ENCODE results near the gene KIAA1755. TPM values are rescaled to one million over a fixed set of nuclear protein-coding genes. Genes with fewer than 3 reads are reported as not detected.

KIAA1755 gene
- total RNA-seq, 1 donor from 2014 or later: 1.1 TPM

- Histone ChIP-seq H3K4me3 (ENCODE audit: insufficient read depth, low read depth, low read length) (no peak overlapping the region), H2AFZ (ENCODE audit: low read depth, low read length) (peak overlapping the region; percentile 3), H3K36me3 (ENCODE audit: insufficient read depth, low read length) (no peaks in the 10 kb centered on the region), H3K4me2 (ENCODE audit: low read length) (peak overlapping the region; percentile 34), H3K4me1 (ENCODE audit: insufficient read depth, low read length) (peaks cover 12% of the 10 kb centered on the region), H3K9me3 (ENCODE audit: insufficient read depth, low read depth, low read length) (no peaks in the 10 kb centered on the region), H3K27ac (ENCODE audit: low read depth, low read length) (no peak overlapping the region), H3K27me3 (ENCODE audit: insufficient read depth, low read length) (peaks cover 8% of the 10 kb centered on the region), H3K9ac (ENCODE audit: low read length) (no peak overlapping the region), H4K20me1 (ENCODE audit: insufficient read depth, low read length) (no peaks in the 10 kb centered on the region), H3K79me2 (ENCODE audit: insufficient read depth, low read length) (no peaks in the 10 kb centered on the region)
- peak; percentile 76 for DNase-seq (ENCODE audit: low read depth)
- peaks cover 25% of the 10 kb centered on the region for H3K4me1 Mint-ChIP-seq (ENCODE audit: low read depth, unreplicated experiment)
- no peaks in the 10 kb centered on the region for H3K36me3 Mint-ChIP-seq (ENCODE audit: low read depth, unreplicated experiment)
- peaks cover 5% of the 10 kb centered on the region for H3K9me3 Mint-ChIP-seq (ENCODE audit: unreplicated experiment)
- FAIRE-seq: no peak
- peaks cover 42% of the 10 kb centered on the region for H3K27me3 Mint-ChIP-seq (ENCODE audit: low read depth, unreplicated experiment)
- H3K4me3 Mint-ChIP-seq (ENCODE audit: unreplicated experiment): no peak overlapping the region
- no peak for TF ChIP-seq EZH2 (IDR thresholded peaks at IDR 0.05; ENCODE audit: insufficient read depth, low read length)
- TF ChIP-seq CTCF (IDR thresholded peaks at IDR 0.05; ENCODE audit: insufficient read depth, low read depth, low read length): no peak
- no peak overlapping the region for H3K27ac Mint-ChIP-seq (ENCODE audit: unreplicated experiment)
Measured at GRCh38 chr20:38307371-38308046, 47.0 kb upstream of the KIAA1755 start.

- peaks cover 31% of the 10 kb centered on the region for H3K27me3 Mint-ChIP-seq (ENCODE audit: low read depth, unreplicated experiment)
- FAIRE-seq (no peak), DNase-seq (ENCODE audit: low read depth) (no peak)
- Histone ChIP-seq H3K27ac (ENCODE audit: low read depth, low read length) (no peak overlapping the region), H3K4me2 (ENCODE audit: low read length) (no peak overlapping the region), H3K9ac (ENCODE audit: low read length) (no peak overlapping the region), H3K4me1 (ENCODE audit: insufficient read depth, low read length) (peaks cover 12% of the 10 kb centered on the region), H4K20me1 (ENCODE audit: insufficient read depth, low read length) (no peaks in the 10 kb centered on the region), H3K27me3 (ENCODE audit: insufficient read depth, low read length) (peaks cover 8% of the 10 kb centered on the region), H2AFZ (ENCODE audit: low read depth, low read length) (no peak overlapping the region), H3K4me3 (ENCODE audit: insufficient read depth, low read depth, low read length) (no peak overlapping the region), H3K36me3 (ENCODE audit: insufficient read depth, low read length) (no peaks in the 10 kb centered on the region), H3K9me3 (ENCODE audit: insufficient read depth, low read depth, low read length) (no peaks in the 10 kb centered on the region), H3K79me2 (ENCODE audit: insufficient read depth, low read length) (no peaks in the 10 kb centered on the region)
- H3K4me1 Mint-ChIP-seq (ENCODE audit: low read depth, unreplicated experiment): peaks cover 25% of the 10 kb centered on the region
- no peak overlapping the region for H3K27ac Mint-ChIP-seq (ENCODE audit: unreplicated experiment)
- peaks cover 5% of the 10 kb centered on the region for H3K9me3 Mint-ChIP-seq (ENCODE audit: unreplicated experiment)
- no peak overlapping the region for H3K4me3 Mint-ChIP-seq (ENCODE audit: unreplicated experiment)
- TF ChIP-seq CTCF (IDR thresholded peaks at IDR 0.05; ENCODE audit: insufficient read depth, low read depth, low read length) (no peak), EZH2 (IDR thresholded peaks at IDR 0.05; ENCODE audit: insufficient read depth, low read length) (no peak)
- no peaks in the 10 kb centered on the region for H3K36me3 Mint-ChIP-seq (ENCODE audit: low read depth, unreplicated experiment)
Measured at GRCh38 chr20:38306379-38306778, 45.8 kb upstream of the KIAA1755 start.

- H3K27ac ChIP-seq (ENCODE audit: low read depth, low read length): no peak overlapping the region
- no peaks in the 10 kb centered on the region for H3K79me2 ChIP-seq (ENCODE audit: insufficient read depth, low read length)
- H3K36me3 ChIP-seq (ENCODE audit: insufficient read depth, low read length): no peaks in the 10 kb centered on the region
- H3K9ac ChIP-seq (ENCODE audit: low read length): no peak overlapping the region
- DNase-seq (ENCODE audit: low read depth) (no peak), FAIRE-seq (no peak)
- H2AFZ ChIP-seq (ENCODE audit: low read depth, low read length): no peak overlapping the region
- H3K4me3 ChIP-seq (ENCODE audit: insufficient read depth, low read depth, low read length): no peak overlapping the region
- H3K4me2 ChIP-seq (ENCODE audit: low read length): no peak overlapping the region
- peaks cover 3% of the 10 kb centered on the region for H3K9me3 Mint-ChIP-seq (ENCODE audit: unreplicated experiment)
- H3K9me3 ChIP-seq (ENCODE audit: insufficient read depth, low read depth, low read length): no peaks in the 10 kb centered on the region
- no peak for TF ChIP-seq EZH2 (IDR thresholded peaks at IDR 0.05; ENCODE audit: insufficient read depth, low read length)
- H3K36me3 Mint-ChIP-seq (ENCODE audit: low read depth, unreplicated experiment): no peaks in the 10 kb centered on the region
- H3K4me1 Mint-ChIP-seq (ENCODE audit: low read depth, unreplicated experiment): peaks cover 25% of the 10 kb centered on the region
- no peak overlapping the region for H3K4me3 Mint-ChIP-seq (ENCODE audit: unreplicated experiment)
- peaks cover 29% of the 10 kb centered on the region for H3K27me3 Mint-ChIP-seq (ENCODE audit: low read depth, unreplicated experiment)
- peaks cover 12% of the 10 kb centered on the region for H3K4me1 ChIP-seq (ENCODE audit: insufficient read depth, low read length)
- H3K27me3 ChIP-seq (ENCODE audit: insufficient read depth, low read length): peaks cover 8% of the 10 kb centered on the region
- no peak overlapping the region for H3K27ac Mint-ChIP-seq (ENCODE audit: unreplicated experiment)
- H4K20me1 ChIP-seq (ENCODE audit: insufficient read depth, low read length): no peaks in the 10 kb centered on the region
Measured at GRCh38 chr20:38305541-38305940, 45.0 kb upstream of the KIAA1755 start.

Measured in astrocyte (in vitro differentiated cells and primary cell).